Astrocyte of the spinal cord (primary cell): ENCODE data around the gene CHKA.

Source experiments
- DNase-seq: peaks from one replicate; pipeline ENCODE4 v3.0.0; 2011; ENCODE audit warnings: low read depth, low spot score
- H3K4me3 ChIP-seq: 2 replicates; pipeline ENCODE4 v1.5.1; 2011; ENCODE audit warnings: low read depth, mild to moderate bottlenecking, low read length, moderate library complexity
- CTCF ChIP-seq: IDR thresholded peaks from 2 replicates; pipeline ENCODE4 v1.5.1; 2012; ENCODE audit warnings: low read depth, mild to moderate bottlenecking, low read length, inconsistent platforms
- in situ Hi-C: cut with HindIII; loops from 2 replicates; pipeline ENCODE4 v1.10.0; 2017; ENCODE audit warnings: low sequenced_read_pairs

Gene CHKA

GRCh38 chr11:68038718-68039525 lies 82.3 kb downstream of the CHKA start, which contains the start of gene TCIRG1:
Gene TCIRG1, plus strand, starts transcription at chr11:68039025. Its CDS starts 2,247 bp downstream, at chr11:68041272.
- TF ChIP-seq CTCF, result no peak
- H3K4me3 ChIP-seq, result peak within 1 kb of the TSS; percentile 58
- in situ Hi-C loops, result no loop called here
- peak; percentile 76 for DNase-seq

- TF ChIP-seq CTCF, result no peak
- in situ Hi-C loops, result no loop called here
- peak overlapping the region; percentile 58 for H3K4me3 ChIP-seq
- no peak for DNase-seq
Measured at GRCh38 chr11:68038226-68038717, 82.9 kb downstream of the CHKA start.

GRCh38 chr11:68037411-68038225 lies 83.6 kb downstream of the CHKA start:
- DNase-seq, result no peak
- no peak overlapping the region for H3K4me3 ChIP-seq
- in situ Hi-C loops, result no loop called here
- no peak for TF ChIP-seq CTCF

GRCh38 chr11:68036717-68037239 lies 84.4 kb downstream of the CHKA start:
- no peak for DNase-seq
- H3K4me3 ChIP-seq, result no peak overlapping the region
- in situ Hi-C loops, result no loop called here
- TF ChIP-seq CTCF, result no peak

GRCh38 chr11:68036141-68036716 lies 85.0 kb downstream of the CHKA start:
- no peak overlapping the region for H3K4me3 ChIP-seq
- TF ChIP-seq CTCF, result no peak
- in situ Hi-C loops, result no loop called here
- no peak for DNase-seq

GRCh38 chr11:68035266-68035876 lies 85.8 kb downstream of the CHKA start:
- in situ Hi-C loops, result no loop called here
- no peak for DNase-seq
- H3K4me3 ChIP-seq, result no peak overlapping the region
- no peak for TF ChIP-seq CTCF
